WI38 (cell line): ENCODE results near the gene TMEM239.

Source experiments
- H3K4me3 ChIP-seq: 2 replicates; pipeline ENCODE4 v1.5.1; 2011; ENCODE audit warnings: low read depth, mild to moderate bottlenecking, control low read depth, low read length
- CTCF ChIP-seq: IDR thresholded peaks from 2 replicates; pipeline ENCODE4 v1.5.1; 2012; ENCODE audit warnings: low read depth, mild to moderate bottlenecking, control low read depth, low read length

The TMEM239 gene

DNA sequence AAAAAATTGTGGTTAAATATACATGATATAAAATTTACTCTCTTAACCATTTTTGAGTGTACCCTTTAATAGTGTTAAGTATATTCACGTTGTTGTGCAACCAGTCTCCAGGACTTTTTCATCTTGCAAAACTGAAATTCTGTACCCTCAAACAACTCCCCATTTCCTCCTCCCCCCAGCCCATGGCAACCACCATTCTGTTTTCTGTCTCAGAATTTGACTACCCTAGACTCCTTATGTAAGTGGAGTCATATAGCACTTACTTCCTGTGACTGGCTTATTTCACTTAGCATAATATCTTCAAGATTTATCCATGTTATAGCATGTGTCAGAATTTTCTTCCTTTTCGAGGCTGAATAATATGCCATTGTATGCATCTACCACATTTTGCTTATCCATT is 29.4 kb downstream of the TMEM239 start:
- no peak overlapping the region for H3K4me3 ChIP-seq
- TF ChIP-seq CTCF, result no peak

- no peak for TF ChIP-seq CTCF
- no peak overlapping the region for H3K4me3 ChIP-seq
These were observed 30.5 kb downstream of the TMEM239 start for GRCh38 chr20:2846698-2847097.

DNA sequence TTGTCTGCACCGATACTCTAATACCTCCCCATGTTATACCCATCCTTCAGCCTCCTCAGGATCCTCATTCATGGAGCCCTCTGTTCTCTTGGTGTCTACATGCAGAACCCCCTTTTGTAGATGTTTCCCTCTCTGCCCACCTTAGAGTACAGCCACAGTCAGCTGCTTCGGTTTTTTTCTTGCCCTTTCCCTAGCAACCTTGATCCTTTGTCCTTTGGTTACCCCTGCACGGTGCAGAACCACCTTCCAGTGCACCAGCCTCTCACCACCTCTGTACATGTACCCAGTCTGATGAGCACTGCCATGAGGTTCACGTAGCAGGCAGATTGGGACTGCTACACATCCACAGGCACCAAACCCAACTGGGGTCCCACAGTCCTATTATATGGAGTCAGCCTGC is 31.6 kb downstream of the TMEM239 start:
- no peak for TF ChIP-seq CTCF
- H3K4me3 ChIP-seq, result no peak overlapping the region

- no peak overlapping the region for H3K4me3 ChIP-seq
- TF ChIP-seq CTCF, result no peak
These were observed 33.4 kb downstream of the TMEM239 start for GRCh38 chr20:2849529-2849928.

DNA sequence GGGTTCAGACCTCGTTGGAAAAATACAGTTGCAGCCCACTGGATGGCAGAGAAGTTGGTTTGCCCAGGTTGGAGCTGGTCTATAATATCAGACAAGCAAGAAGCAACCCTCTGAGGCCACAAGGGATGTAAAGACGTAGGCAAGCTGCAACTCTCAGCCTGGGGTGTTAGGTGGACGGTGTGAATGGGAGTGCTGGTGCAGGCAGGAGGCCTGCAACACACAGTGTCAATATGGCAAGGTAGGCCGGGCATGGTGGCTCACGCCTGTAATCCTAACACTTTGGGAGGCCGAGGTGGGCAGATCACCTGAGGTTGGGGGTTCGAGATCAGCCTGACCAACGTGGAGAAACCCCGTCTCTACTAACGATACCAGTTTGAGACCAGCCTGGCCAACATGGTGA is 34.9 kb downstream of the TMEM239 start:
- no peak for TF ChIP-seq CTCF
- H3K4me3 ChIP-seq, result no peak overlapping the region

- H3K4me3 ChIP-seq, result no peak overlapping the region
- TF ChIP-seq CTCF, result no peak
These were observed 42.4 kb downstream of the TMEM239 start for GRCh38 chr20:2858591-2858990.

- no peak overlapping the region for H3K4me3 ChIP-seq
- TF ChIP-seq CTCF, result no peak
These were observed 43.4 kb downstream of the TMEM239 start for GRCh38 chr20:2859330-2860121.
